ENCODE measurements around the gene CWF19L1. TPM values are rescaled to one million over a fixed set of nuclear protein-coding genes. Genes with fewer than 3 reads are reported as not detected.

CWF19L1 gene
- total and polyA plus RNA-seq, 2 of the 13 experiments (the other 11 are each of a cell fraction or from before 2014, with no cell fraction given), result 13.6 to 42.1 TPM

- TF ChIP-seq BCL3 (CRISPR knock-in tag; IDR thresholded peaks at IDR 0.05) (peak; percentile 30; the same call in 1 of the 2 replicates), ZNF710 (CRISPR knock-in tag; IDR thresholded peaks at IDR 0.05; ENCODE audit: borderline replicate concordance) (no peak), ZNF3 (CRISPR knock-in tag; IDR thresholded peaks at IDR 0.05) (no peak), CC2D1A (CRISPR knock-in tag; IDR thresholded peaks at IDR 0.05) (no peak; the same call in 1 of the 2 replicates), RBM22 (optimal IDR thresholded peaks at IDR 0.05; ENCODE audit: low read length) (no peak), HNRNPK (IDR thresholded peaks at IDR 0.05; ENCODE audit: low read depth, low read length, poor library complexity, severe bottlenecking) (peak; percentile 30), ZNF781 (CRISPR knock-in tag; IDR thresholded peaks at IDR 0.05; ENCODE audit: borderline replicate concordance, not compliant biosample characterization) (no peak), ZBTB33 (CRISPR knock-in tag; IDR thresholded peaks at IDR 0.05) (no peak), ZNF329 (CRISPR knock-in tag; IDR thresholded peaks at IDR 0.05; ENCODE audit: low read depth) (peak; percentile 69; the same call in 1 of the 2 replicates), ZNF883 (CRISPR knock-in tag; IDR thresholded peaks at IDR 0.05; ENCODE audit: not compliant biosample characterization) (no peak), ARID4A (CRISPR knock-in tag; IDR thresholded peaks at IDR 0.05; ENCODE audit: borderline replicate concordance) (peak; percentile 97), TBL1XR1 (IDR thresholded peaks at IDR 0.05; ENCODE audit: borderline replicate concordance, low read length, partially characterized antibody) (no peak), HHEX (CRISPR knock-in tag; IDR thresholded peaks at IDR 0.05) (no peak), ZNF225 (CRISPR knock-in tag; IDR thresholded peaks at IDR 0.05) (no peak; the same call in 1 of the 2 replicates), FOXK1 (CRISPR knock-in tag; IDR thresholded peaks at IDR 0.05; ENCODE audit: borderline replicate concordance, low read depth) (no peak), PCBP2 (optimal IDR thresholded peaks at IDR 0.05; ENCODE audit: low read depth, low read length, poor library complexity, severe bottlenecking) (no peak), ZNF251 (CRISPR knock-in tag; IDR thresholded peaks at IDR 0.05) (peak; percentile 53; the same call in 1 of the 2 replicates), HMG20A (CRISPR knock-in tag; IDR thresholded peaks at IDR 0.05; ENCODE audit: borderline replicate concordance) (no peak)
These were observed 18.9 kb upstream of the CWF19L1 start, which contains the start of gene BLOC1S2 (continued) for GRCh38 chr10:100286051-100287033.

All from HepG2 (cell line).